Measurements from ENCODE around the gene TMEM121B.
"Not testable (repeated sequence)": the region's sequence is repeated elsewhere in the genome, so short reads cannot be mapped to it uniquely, and the experiment has no call there.

Gene TMEM121B

GRCh38 chr22:17149076-17149815 lies 28.1 kb upstream of the TMEM121B start:
- TF ChIP-seq CTCF (IDR thresholded peaks at IDR 0.05; ENCODE audit: extremely low read depth, insufficient read depth, missing control alignments): no peak
- DNase-seq (ENCODE audit: low spot score): no peak
- in situ Hi-C loops (cut with MboI; ENCODE audit: low pct_unique_long_range_greater_than_20kb, low sequenced_read_pairs, unreplicated experiment): no loop called here

- DNase-seq (ENCODE audit: low spot score); in situ Hi-C loops (cut with MboI; ENCODE audit: low pct_unique_long_range_greater_than_20kb, low sequenced_read_pairs, unreplicated experiment): not testable (repeated sequence)
Observed at GRCh38 chr22:17147458-17147857, 26.3 kb upstream of the TMEM121B start.

- no peak for TF ChIP-seq CTCF (IDR thresholded peaks at IDR 0.05; ENCODE audit: extremely low read depth, insufficient read depth, missing control alignments)
- in situ Hi-C loops (cut with MboI; ENCODE audit: low pct_unique_long_range_greater_than_20kb, low sequenced_read_pairs, unreplicated experiment): no loop called here
- no peak for DNase-seq (ENCODE audit: low spot score)
Observed at GRCh38 chr22:17145021-17145680, 24.0 kb upstream of the TMEM121B start.

- no peak for DNase-seq (ENCODE audit: low spot score)
- no peak for TF ChIP-seq CTCF (IDR thresholded peaks at IDR 0.05; ENCODE audit: extremely low read depth, insufficient read depth, missing control alignments)
- in situ Hi-C loops (cut with MboI; ENCODE audit: low pct_unique_long_range_greater_than_20kb, low sequenced_read_pairs, unreplicated experiment): no loop called here
Observed at GRCh38 chr22:17143826-17144225, 22.7 kb upstream of the TMEM121B start.

GRCh38 chr22:17143101-17143500 lies 21.9 kb upstream of the TMEM121B start:
- in situ Hi-C loops (cut with MboI; ENCODE audit: low pct_unique_long_range_greater_than_20kb, low sequenced_read_pairs, unreplicated experiment): no loop called here
- TF ChIP-seq CTCF (IDR thresholded peaks at IDR 0.05; ENCODE audit: extremely low read depth, insufficient read depth, missing control alignments): no peak
- DNase-seq (ENCODE audit: low spot score): no peak

GRCh38 chr22:17140826-17141766 lies 19.9 kb upstream of the TMEM121B start:
- no peak for TF ChIP-seq CTCF (IDR thresholded peaks at IDR 0.05; ENCODE audit: extremely low read depth, insufficient read depth, missing control alignments)
- no peak for DNase-seq (ENCODE audit: low spot score)
- in situ Hi-C loops (cut with MboI; ENCODE audit: low pct_unique_long_range_greater_than_20kb, low sequenced_read_pairs, unreplicated experiment): no loop called here
